PC-3 (cell line): ENCODE measurements around the gene ADAMTS4. TPM values are rescaled to one million over a fixed set of nuclear protein-coding genes. Genes with fewer than 3 reads are reported as not detected.

ENCODE experiments used
- ATAC-seq: fragments of 200-7000 bp; cut with Tn5 transposase; 2 replicates; pipeline ENCODE4 v1.9.1; 2020; ENCODE audit warnings: mild to moderate bottlenecking, moderate library complexity
- BruUV-seq: library from RNA; stranded (reverse); fragments of 400-500 nt; replicated peaks from 2 replicates; lab custom pipeline; 2021; lab: Mats Ljungman, UMichigan
- CTCF ChIA-PET: fragments of 300-600 bp; sonication (Branson Sonifier 250); formaldehyde crosslinking; loops from one replicate; lab custom pipeline; 2022; ENCODE audit warnings: antibody characterized with exemption; lab: Charles Lee
- POLR2A ChIA-PET: fragments of 300-600 bp; sonication (Branson Sonifier 250); formaldehyde crosslinking; loops from one replicate; lab custom pipeline; 2022; ENCODE audit warnings: antibody characterized with exemption; ENCODE audit not compliant: unreplicated experiment; lab: Charles Lee
- DNase-seq: peaks from one replicate; pipeline ENCODE4 v3.0.0-alpha.2; 2015
- H2AFZ ChIP-seq: fragments of 300-600 bp; sonication (generic); 2 replicates; pipeline ENCODE4 v1.6.0; 2016; ENCODE audit warnings: antibody characterized with exemption, low read length
- H3F3A ChIP-seq: fragments of 300-600 bp; sonication (generic); one replicate; pipeline ENCODE4 v1.6.0; 2017; ENCODE audit warnings: antibody characterized with exemption, low read length, control low read depth, mild to moderate bottlenecking; ENCODE audit not compliant: unreplicated experiment
- H3K27ac ChIP-seq: fragments of 300-600 bp; sonication (generic); 2 replicates; pipeline ENCODE4 v1.5.1; 2016; ENCODE audit warnings: mild to moderate bottlenecking, low read length
- H3K27me3 ChIP-seq: fragments of 300-600 bp; sonication (generic); 2 replicates; pipeline ENCODE4 v1.6.1; 2016; ENCODE audit warnings: low read length, mixed read lengths
- H3K36me3 ChIP-seq: fragments of 300-600 bp; sonication (generic); 2 replicates; pipeline ENCODE4 v1.6.1; 2016; ENCODE audit warnings: low read depth, mixed run types, low read length, mixed read lengths
- H3K4me1 ChIP-seq: fragments of 300-600 bp; sonication (generic); 2 replicates; pipeline ENCODE4 v1.5.1; 2016; ENCODE audit warnings: low read length; ENCODE audit not compliant: insufficient read depth
- H3K4me2 ChIP-seq: fragments of 300-600 bp; sonication (generic); 2 replicates; pipeline ENCODE4 v1.6.0; 2016; ENCODE audit warnings: low read length
- H3K4me3 ChIP-seq: fragments of 300-600 bp; sonication (generic); 2 replicates; pipeline ENCODE4 v1.5.1; 2016; ENCODE audit warnings: mild to moderate bottlenecking, low read length, mixed read lengths
- H3K79me2 ChIP-seq: fragments of 300-600 bp; sonication (generic); 2 replicates; pipeline ENCODE4 v1.6.1; 2017; ENCODE audit warnings: low read length, mixed read lengths
- H3K9ac ChIP-seq: fragments of 300-600 bp; sonication (generic); 2 replicates; pipeline ENCODE4 v1.6.0; 2016; ENCODE audit warnings: mild to moderate bottlenecking, low read length
- H3K9me2 ChIP-seq: fragments of 300-600 bp; sonication (generic); replicated peaks from 2 replicates; pipeline ENCODE4 v1.6.1; 2016; ENCODE audit warnings: mixed run types, low read length, mixed read lengths
- H3K9me3 ChIP-seq: fragments of 300-600 bp; sonication (generic); 2 replicates; pipeline ENCODE4 v1.6.1; 2016; ENCODE audit warnings: low read length, mixed read lengths
- H4K20me1 ChIP-seq: fragments of 300-600 bp; sonication (generic); 2 replicates; pipeline ENCODE4 v1.6.1; 2016; ENCODE audit warnings: low read length, mixed read lengths
- EZH2 ChIP-seq: fragments of 300-600 bp; sonication (generic); IDR thresholded peaks from one replicate; pipeline ENCODE4 v1.6.1; 2017; ENCODE audit warnings: antibody characterized with exemption, mild to moderate bottlenecking, low read length; ENCODE audit not compliant: unreplicated experiment
- EZH2phosphoT487 ChIP-seq: fragments of 300-600 bp; sonication (generic); IDR thresholded peaks from 2 replicates; pipeline ENCODE4 v1.6.1; 2018; ENCODE audit warnings: mild to moderate bottlenecking, antibody characterized with exemption, low read length, borderline replicate concordance
- intact Hi-C: fragments of 100-400 bp; cut with micrococcal nuclease; formaldehyde crosslinking; loops from 2 replicates; pipeline ENCODE4 v1.9.0; 2023
- total RNA-seq: library from RNA; depleted of rRNA; stranded (reverse); fragments of >200 nt; gene quantifications from 2 replicates; pipeline ENCODE4 v1.2.3, GENCODE V29; 2014
- TF ChIP-seq, protein P1 (sequence below): fragments of 300-600 bp; sonication (generic); conservative IDR thresholded peaks from 2 replicates; pipeline ENCODE4 v1.5.1; 2017; ENCODE audit warnings: antibody characterized with exemption, low read depth, mild to moderate bottlenecking, low read length

Gene ADAMTS4
- total RNA-seq, 1 experiment from 2014 or later = not detected

DNA sequence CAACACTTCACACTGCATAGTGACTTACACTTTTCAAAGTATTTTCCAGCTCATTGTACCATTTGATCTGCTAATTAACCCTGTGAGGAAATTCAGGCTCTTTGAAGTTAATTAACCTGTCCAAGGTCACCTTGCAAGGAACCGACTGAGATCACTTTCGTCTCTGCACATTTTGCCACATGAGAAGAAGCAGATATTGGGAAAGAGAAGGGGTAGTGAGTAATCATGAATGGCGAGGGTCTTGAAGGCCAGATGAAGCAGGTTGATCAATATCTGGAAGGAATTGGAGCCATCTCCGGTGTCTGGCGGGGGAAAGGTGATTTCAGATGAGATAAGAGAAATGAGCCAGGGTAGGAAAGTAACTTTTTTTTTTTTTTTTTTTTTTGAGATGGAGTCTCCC, 21.1 kb upstream of the ADAMTS4 start:
- ATAC-seq = no peak
- intact Hi-C loops = no loop called here

DNA sequence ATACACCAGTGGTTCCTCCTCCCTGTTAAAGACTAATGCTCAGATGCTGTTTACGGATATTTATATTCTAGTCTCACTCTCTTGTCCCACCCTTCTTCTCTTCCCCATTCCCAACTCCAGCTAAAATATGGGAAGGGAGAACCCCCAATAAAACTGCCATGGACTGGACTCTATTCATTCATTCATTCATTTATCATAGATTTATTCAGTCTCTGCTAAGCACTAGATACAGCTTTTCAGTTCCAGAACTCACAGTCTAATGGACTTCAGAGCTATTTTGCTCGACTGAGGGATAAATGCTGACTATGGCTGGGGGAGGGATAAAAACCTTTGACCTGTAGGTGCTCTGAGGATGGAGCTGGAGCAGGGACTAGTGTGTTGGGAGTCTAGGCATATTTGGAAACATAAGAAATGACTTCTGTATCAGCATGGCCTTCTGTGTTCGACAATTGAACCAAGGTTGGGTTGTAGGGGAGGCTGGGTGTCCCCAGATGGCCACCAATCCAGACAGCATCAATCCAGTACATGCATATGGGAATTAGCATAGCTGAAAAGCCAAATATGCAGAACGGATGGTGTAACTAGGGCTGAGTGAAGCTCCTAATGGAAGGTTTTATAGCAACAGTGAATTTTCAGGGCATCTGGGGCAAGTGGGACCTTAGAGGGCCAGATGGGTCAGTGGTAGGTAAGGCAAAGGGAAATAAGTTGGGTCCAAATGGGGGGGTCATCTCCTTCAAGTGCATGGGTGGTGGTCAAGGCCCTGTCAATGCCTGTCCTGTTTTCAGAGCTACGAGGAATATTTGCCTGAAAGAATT, 20.4 kb upstream of the ADAMTS4 start:
- Histone ChIP-seq H3K27me3 (no peaks in the 10 kb centered on the region), H3K4me1 (0 out of 2 replicates have a peak, but pooled peaks cover 3% of the 10 kb centered on the region), H3K27ac (no peak overlapping the region), H3K36me3 (peaks cover 7% of the 10 kb centered on the region), H3K4me2 (no peak overlapping the region), H3K4me3 (no peak overlapping the region), H3K9ac (no peak overlapping the region), H2AFZ (no peak overlapping the region), H3K9me2 (no peaks in the 10 kb centered on the region), H3F3A (no peaks in the 10 kb centered on the region), H3K9me3 (no peaks in the 10 kb centered on the region), H3K79me2 (no peaks in the 10 kb centered on the region), H4K20me1 (no peaks in the 10 kb centered on the region)
- TF ChIP-seq, protein P1, sequence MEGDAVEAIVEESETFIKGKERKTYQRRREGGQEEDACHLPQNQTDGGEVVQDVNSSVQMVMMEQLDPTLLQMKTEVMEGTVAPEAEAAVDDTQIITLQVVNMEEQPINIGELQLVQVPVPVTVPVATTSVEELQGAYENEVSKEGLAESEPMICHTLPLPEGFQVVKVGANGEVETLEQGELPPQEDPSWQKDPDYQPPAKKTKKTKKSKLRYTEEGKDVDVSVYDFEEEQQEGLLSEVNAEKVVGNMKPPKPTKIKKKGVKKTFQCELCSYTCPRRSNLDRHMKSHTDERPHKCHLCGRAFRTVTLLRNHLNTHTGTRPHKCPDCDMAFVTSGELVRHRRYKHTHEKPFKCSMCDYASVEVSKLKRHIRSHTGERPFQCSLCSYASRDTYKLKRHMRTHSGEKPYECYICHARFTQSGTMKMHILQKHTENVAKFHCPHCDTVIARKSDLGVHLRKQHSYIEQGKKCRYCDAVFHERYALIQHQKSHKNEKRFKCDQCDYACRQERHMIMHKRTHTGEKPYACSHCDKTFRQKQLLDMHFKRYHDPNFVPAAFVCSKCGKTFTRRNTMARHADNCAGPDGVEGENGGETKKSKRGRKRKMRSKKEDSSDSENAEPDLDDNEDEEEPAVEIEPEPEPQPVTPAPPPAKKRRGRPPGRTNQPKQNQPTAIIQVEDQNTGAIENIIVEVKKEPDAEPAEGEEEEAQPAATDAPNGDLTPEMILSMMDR = no peak
- TF ChIP-seq EZH2 = no peak
- no peak for TF ChIP-seq EZH2phosphoT487
- no TSS peak for BruUV-seq
- POLR2A ChIA-PET = no interaction called here
- ATAC-seq (no peak), DNase-seq (no peak)
- CTCF ChIA-PET = no interaction called here
- intact Hi-C loops = no loop called here

More for the DNA sequence above, 21.1 kb upstream of the ADAMTS4 start:
- CTCF ChIA-PET = interaction anchor here (0.7 kb wide), 1 partner anchor 23 kb away, joined by 3 read pairs; no protein-coding TSS in a partner anchor
- Histone ChIP-seq H3K36me3 (peaks cover 3% of the 10 kb centered on the region; the same call in 1 of the 2 replicates), H3F3A (no peaks in the 10 kb centered on the region), H3K9me2 (no peaks in the 10 kb centered on the region), H3K9ac (no peak overlapping the region), H3K4me2 (no peak overlapping the region), H3K4me3 (no peak overlapping the region), H3K9me3 (no peaks in the 10 kb centered on the region), H3K4me1 (peaks cover 3% of the 10 kb centered on the region; the same call in 1 of the 2 replicates), H3K79me2 (no peaks in the 10 kb centered on the region), H4K20me1 (no peaks in the 10 kb centered on the region), H3K27me3 (no peaks in the 10 kb centered on the region), H2AFZ (no peak overlapping the region), H3K27ac (no peak overlapping the region)
- POLR2A ChIA-PET = no interaction called here
- TF ChIP-seq EZH2phosphoT487 (no peak), EZH2 (no peak)
- TF ChIP-seq, protein P1 = no peak
- BruUV-seq = no TSS peak
- DNase-seq = no peak
